Measurements from ENCODE around the gene CTRB1.

GRCh38 chr16:75228143-75228976, 9.6 kb downstream of the CTRB1 start:
- TF ChIP-seq POLR2A (IDR thresholded peaks at IDR 0.05) (no peak), CTCF (IDR thresholded peaks at IDR 0.05) (no peak), POLR2AphosphoS5 (IDR thresholded peaks at IDR 0.05) (no peak)

All from upper lobe of left lung (tissue), 4 donors.